ENCODE measurements around the gene NLGN1. TPM values are rescaled to one million over a fixed set of nuclear protein-coding genes. Genes with fewer than 3 reads are reported as not detected.

Gene NLGN1
- total RNA-seq, 3 donors from 2014 or later (not counting 1 experiment from before 2014, with no cell fraction given), result not detected

DNA sequence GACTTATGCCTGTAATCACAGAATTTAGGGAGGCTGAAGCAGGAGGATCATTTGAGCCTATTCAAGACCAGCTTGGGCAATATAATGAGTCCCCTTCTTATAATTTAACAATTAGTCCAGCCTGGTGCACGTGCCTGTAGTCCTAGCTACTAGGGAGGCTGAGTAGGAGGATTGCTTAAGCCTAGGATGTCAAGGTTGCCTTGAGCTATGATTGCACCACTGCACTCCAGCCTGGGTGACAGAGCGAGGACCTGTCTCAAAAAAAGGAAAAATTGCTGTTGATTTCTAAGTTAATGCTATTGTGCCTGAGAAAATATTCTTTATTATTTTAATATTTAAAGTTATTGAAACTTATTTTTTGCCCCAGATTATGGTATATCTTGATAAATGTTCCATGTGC is 159.0 kb downstream of the NLGN1 start:
- Histone ChIP-seq H3K4me1 (ENCODE audit: control insufficient read depth, insufficient read depth, low read length) (no peaks in the 10 kb centered on the region), H3K36me3 (ENCODE audit: control insufficient read depth, insufficient read depth, low read length) (no peaks in the 10 kb centered on the region), H3K27ac (ENCODE audit: low read length) (no peak overlapping the region), H3K27me3 (ENCODE audit: control insufficient read depth, insufficient read depth, low read length) (no peaks in the 10 kb centered on the region), H3K4me3 (ENCODE audit: low read length) (no peak overlapping the region), H3K9me3 (ENCODE audit: control insufficient read depth, insufficient read depth, low read length) (no peaks in the 10 kb centered on the region)
- no peaks in the 10 kb centered on the region for H3K27me3 Mint-ChIP-seq (ENCODE audit: low read depth in 2 of 2)
- intact Hi-C loops (cut with micrococcal nuclease), result no loop called here
- no peak overlapping the region for H3K4me3 Mint-ChIP-seq
- H3K27ac Mint-ChIP-seq, result no peak overlapping the region
- no peaks in the 10 kb centered on the region for H3K36me3 Mint-ChIP-seq
- H3K4me1 Mint-ChIP-seq, result no peaks in the 10 kb centered on the region
- WGBS (ENCODE audit: insufficient coverage), result 67% methylated on average over 1 of the region's 2 CpGs
- DNase-seq, result no peak
- TF ChIP-seq, protein P1, sequence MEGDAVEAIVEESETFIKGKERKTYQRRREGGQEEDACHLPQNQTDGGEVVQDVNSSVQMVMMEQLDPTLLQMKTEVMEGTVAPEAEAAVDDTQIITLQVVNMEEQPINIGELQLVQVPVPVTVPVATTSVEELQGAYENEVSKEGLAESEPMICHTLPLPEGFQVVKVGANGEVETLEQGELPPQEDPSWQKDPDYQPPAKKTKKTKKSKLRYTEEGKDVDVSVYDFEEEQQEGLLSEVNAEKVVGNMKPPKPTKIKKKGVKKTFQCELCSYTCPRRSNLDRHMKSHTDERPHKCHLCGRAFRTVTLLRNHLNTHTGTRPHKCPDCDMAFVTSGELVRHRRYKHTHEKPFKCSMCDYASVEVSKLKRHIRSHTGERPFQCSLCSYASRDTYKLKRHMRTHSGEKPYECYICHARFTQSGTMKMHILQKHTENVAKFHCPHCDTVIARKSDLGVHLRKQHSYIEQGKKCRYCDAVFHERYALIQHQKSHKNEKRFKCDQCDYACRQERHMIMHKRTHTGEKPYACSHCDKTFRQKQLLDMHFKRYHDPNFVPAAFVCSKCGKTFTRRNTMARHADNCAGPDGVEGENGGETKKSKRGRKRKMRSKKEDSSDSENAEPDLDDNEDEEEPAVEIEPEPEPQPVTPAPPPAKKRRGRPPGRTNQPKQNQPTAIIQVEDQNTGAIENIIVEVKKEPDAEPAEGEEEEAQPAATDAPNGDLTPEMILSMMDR (IDR thresholded peaks at IDR 0.05), result no peak
- peaks cover 2 to 6% of the 10 kb centered on the region in 2 donors for H3K9me3 Mint-ChIP-seq
- ATAC-seq, result no peak

DNA sequence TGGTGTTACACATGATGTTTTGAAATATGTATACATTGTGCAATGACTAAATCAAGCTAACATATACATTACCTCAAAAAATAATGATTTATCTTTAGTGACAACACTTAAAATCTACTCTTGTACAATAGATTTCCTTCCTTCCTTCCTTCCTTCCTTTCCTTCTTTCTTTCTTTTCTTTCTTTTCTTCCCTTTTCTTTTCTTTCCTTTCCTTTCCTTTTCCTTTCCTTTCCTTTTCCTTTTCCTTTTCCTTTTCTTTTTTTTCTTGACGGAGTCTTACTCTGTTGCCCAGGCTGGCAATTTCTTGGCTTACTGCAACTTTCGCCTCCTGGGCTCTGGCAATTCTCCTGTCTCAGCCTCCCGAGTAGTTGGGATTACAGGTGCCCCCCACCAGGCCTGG is 170.5 kb downstream of the NLGN1 start:
- H3K27ac Mint-ChIP-seq, result no peak overlapping the region
- Histone ChIP-seq H3K27me3 (ENCODE audit: control insufficient read depth, insufficient read depth, low read length) (no peaks in the 10 kb centered on the region), H3K9me3 (ENCODE audit: control insufficient read depth, insufficient read depth, low read length) (peaks cover 3% of the 10 kb centered on the region), H3K27ac (ENCODE audit: low read length) (no peak overlapping the region), H3K4me1 (ENCODE audit: control insufficient read depth, insufficient read depth, low read length) (no peaks in the 10 kb centered on the region), H3K36me3 (ENCODE audit: control insufficient read depth, insufficient read depth, low read length) (no peaks in the 10 kb centered on the region), H3K4me3 (ENCODE audit: low read length) (no peak overlapping the region)
- no peaks in the 10 kb centered on the region for H3K4me1 Mint-ChIP-seq
- no peak for ATAC-seq
- H3K27me3 Mint-ChIP-seq (ENCODE audit: low read depth in 2 of 2), result no peaks in the 10 kb centered on the region
- intact Hi-C loops (cut with micrococcal nuclease), result no loop called here
- 93% methylated on average over 3 of the region's 3 CpGs for WGBS (ENCODE audit: insufficient coverage)
- no peak for DNase-seq
- no peak overlapping the region for H3K4me3 Mint-ChIP-seq
- TF ChIP-seq, protein P1 (IDR thresholded peaks at IDR 0.05), result no peak
- H3K36me3 Mint-ChIP-seq, result no peaks in the 10 kb centered on the region
- peaks cover 4 to 17% of the 10 kb centered on the region in 2 donors for H3K9me3 Mint-ChIP-seq

DNA sequence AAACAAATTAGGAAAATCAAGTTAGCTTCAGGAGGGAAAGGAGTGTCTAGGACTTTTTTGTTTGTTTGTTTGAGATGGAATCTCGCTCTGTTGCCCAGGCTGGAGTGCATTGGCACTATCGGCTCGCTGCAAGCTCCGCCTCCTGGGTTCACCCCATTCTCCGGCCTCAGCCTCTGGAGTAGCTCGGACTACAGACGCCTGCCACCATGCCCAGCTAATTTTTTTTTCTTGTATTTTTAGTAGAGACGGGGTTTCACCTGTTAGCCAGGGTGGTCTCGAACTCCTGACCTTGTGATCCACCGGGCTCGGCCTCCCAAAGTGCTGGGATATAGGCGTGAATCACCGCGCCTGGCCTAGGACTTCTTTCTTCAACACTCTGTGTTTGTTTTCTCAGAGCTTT is 171.1 kb downstream of the NLGN1 start:
- peaks cover 3% of the 10 kb centered on the region for H3K9me3 ChIP-seq (ENCODE audit: control insufficient read depth, insufficient read depth, low read length)
- H3K27ac ChIP-seq (ENCODE audit: low read length), result no peak overlapping the region
- H3K4me3 Mint-ChIP-seq, result no peak overlapping the region
- DNase-seq, result no peak
- no peak overlapping the region for H3K4me3 ChIP-seq (ENCODE audit: low read length)
- TF ChIP-seq, protein P1 (IDR thresholded peaks at IDR 0.05), result no peak
- no peaks in the 10 kb centered on the region for H3K36me3 Mint-ChIP-seq
- peaks cover 3 to 17% of the 10 kb centered on the region in 2 donors for H3K9me3 Mint-ChIP-seq
- H3K27me3 ChIP-seq (ENCODE audit: control insufficient read depth, insufficient read depth, low read length), result no peaks in the 10 kb centered on the region
- H3K36me3 ChIP-seq (ENCODE audit: control insufficient read depth, insufficient read depth, low read length), result no peaks in the 10 kb centered on the region
- H3K4me1 Mint-ChIP-seq, result no peaks in the 10 kb centered on the region
- H3K27ac Mint-ChIP-seq, result no peak overlapping the region
- ATAC-seq, result no peak
- H3K27me3 Mint-ChIP-seq (ENCODE audit: low read depth in 2 of 2), result no peaks in the 10 kb centered on the region
- WGBS (ENCODE audit: insufficient coverage), result 95% methylated on average over 14 of the region's 14 CpGs
- intact Hi-C loops (cut with micrococcal nuclease), result no loop called here
- H3K4me1 ChIP-seq (ENCODE audit: control insufficient read depth, insufficient read depth, low read length), result no peaks in the 10 kb centered on the region

DNA sequence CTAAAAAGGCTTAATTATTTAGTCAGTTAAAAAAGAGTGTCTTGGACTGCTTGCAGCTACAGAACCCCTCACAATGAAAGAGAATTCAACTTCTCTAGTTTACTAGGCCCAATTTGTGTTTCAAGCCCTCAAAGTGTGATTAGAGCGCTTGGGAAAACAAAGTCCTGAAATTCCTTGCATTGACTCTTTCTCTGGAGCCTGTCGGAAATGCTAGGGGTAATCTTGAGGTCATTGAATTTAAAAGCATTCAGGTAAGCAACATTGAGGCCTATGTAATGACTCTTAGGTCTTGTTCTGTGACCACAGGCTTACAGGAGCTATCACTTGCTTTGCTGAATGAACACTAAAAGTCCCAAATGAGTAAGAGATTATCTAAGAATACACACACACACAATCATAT is 186.0 kb downstream of the NLGN1 start:
- intact Hi-C loops (cut with micrococcal nuclease), result no loop called here
- Histone ChIP-seq H3K36me3 (ENCODE audit: control insufficient read depth, insufficient read depth, low read length) (no peaks in the 10 kb centered on the region), H3K27ac (ENCODE audit: low read length) (no peak overlapping the region), H3K9me3 (ENCODE audit: control insufficient read depth, insufficient read depth, low read length) (no peaks in the 10 kb centered on the region), H3K4me1 (ENCODE audit: control insufficient read depth, insufficient read depth, low read length) (no peaks in the 10 kb centered on the region), H3K4me3 (ENCODE audit: low read length) (no peak overlapping the region), H3K27me3 (ENCODE audit: control insufficient read depth, insufficient read depth, low read length) (peaks cover 8% of the 10 kb centered on the region)
- H3K9me3 Mint-ChIP-seq, result no peaks in the 10 kb centered on the region
- no peaks in the 10 kb centered on the region for H3K36me3 Mint-ChIP-seq
- H3K27me3 Mint-ChIP-seq (ENCODE audit: low read depth in 2 of 2), result peaks cover 16 to 23% of the 10 kb centered on the region in 2 donors
- ATAC-seq (no peak), DNase-seq (no peak)
- TF ChIP-seq, protein P1 (IDR thresholded peaks at IDR 0.05), result no peak
- WGBS (ENCODE audit: insufficient coverage), result 86% methylated on average over 2 of the region's 2 CpGs
- peaks cover 0 to 8% of the 10 kb centered on the region in 2 donors for H3K4me1 Mint-ChIP-seq
- no peak overlapping the region for H3K27ac Mint-ChIP-seq
- H3K4me3 Mint-ChIP-seq, result no peak overlapping the region
